ENCODE results near the gene LMAN2L.

DNA sequence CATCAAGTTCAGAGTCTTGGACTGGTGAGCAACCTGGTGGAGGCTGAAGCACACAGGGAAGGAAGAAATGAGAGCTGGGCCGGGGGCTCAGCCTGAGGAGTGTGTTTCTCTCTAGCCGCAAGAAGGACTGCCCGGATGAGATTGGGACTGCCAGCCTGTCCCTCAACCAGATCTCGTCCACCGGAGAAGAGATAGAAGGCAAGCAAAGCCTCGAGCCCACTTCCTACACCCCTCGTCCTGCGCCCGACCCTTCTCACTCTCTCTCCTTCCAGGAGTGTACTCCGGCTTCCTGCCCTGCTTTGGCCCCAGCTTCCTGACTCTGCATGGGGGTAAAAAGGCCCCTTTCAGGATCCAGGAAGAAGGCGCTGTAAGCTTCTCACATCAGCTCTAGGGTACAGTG is 71.1 kb downstream of the LMAN2L start:
- TF ChIP-seq POLR2A (IDR thresholded peaks at IDR 0.05; ENCODE audit: extremely low read depth, insufficient read length) (no peak), MAX (IDR thresholded peaks at IDR 0.05; ENCODE audit: low read depth, low read length) (no peak), CTCF (IDR thresholded peaks at IDR 0.05; ENCODE audit: low read depth, low read length) (no peak), MYC (IDR thresholded peaks at IDR 0.05; ENCODE audit: low read depth, low read length) (no peak)
